Measurements from ENCODE around the gene FOXL3. TPM values are rescaled to one million over a fixed set of nuclear protein-coding genes. Genes with fewer than 3 reads are reported as not detected.
"Not testable (repeated sequence)": the region's sequence is repeated elsewhere in the genome, so short reads cannot be mapped to it uniquely, and the experiment has no call there.

The FOXL3 gene
- total RNA-seq = not detected in 2 replicates
- long read RNA-seq = 0 reads

DNA sequence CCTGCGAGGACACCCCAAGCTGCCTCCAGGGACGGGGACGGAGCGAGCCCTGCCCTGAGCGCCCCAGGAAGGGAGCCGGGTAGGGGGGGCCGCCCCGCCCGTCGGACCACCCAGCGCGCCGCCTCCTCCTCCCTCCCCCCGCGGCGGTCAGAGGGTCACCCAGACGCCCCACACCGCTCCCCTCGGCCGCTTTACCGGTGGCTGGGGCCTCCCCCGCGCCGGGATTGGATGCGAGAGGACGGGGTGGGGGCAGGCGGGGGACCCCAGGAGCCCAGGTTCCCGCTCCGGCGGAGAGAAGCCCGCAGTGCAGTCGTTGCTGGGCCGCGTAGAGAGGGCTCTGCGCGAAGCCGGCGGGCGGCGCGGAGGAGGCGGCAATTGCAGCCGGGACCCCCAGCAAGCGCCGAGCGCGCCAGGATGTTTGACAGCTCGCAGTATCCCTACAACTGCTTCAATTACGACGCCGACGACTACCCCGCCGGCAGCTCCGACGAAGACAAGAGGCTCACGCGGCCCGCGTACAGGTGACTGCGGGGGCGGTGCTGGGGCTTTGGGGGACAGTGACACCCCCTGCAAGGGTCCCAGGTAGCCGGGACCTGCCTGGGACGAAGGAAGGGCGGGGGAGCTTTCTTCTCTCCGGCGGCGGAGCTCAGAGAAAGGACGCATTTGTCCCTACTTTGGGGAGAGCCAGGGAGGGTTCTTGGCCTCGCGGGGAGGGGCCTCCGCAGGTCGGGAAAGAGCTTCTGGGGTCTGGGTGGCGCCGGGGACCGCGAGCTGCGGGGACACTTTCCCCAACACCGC is at the start of gene FOXL3:
Gene FOXL3, plus strand, starts transcription at position 415 of the 798 bp plus-strand sequence. Its CDS starts 0 bp downstream, at position 415.
- Mint-ChIP-seq H3K36me3 (ENCODE audit: insufficient read depth) (no peaks in the 10 kb centered on the region), H3K4me1 (ENCODE audit: low read depth) (peaks cover 5% of the 10 kb centered on the region), H3K27me3 (peaks cover 65% of the 10 kb centered on the region), H3K9me3 (ENCODE audit: low read depth) (no peaks in the 10 kb centered on the region), H3K27ac (no peak within 1 kb of the TSS), H3K4me3 (ENCODE audit: low read depth) (no peak within 1 kb of the TSS)
- TF ChIP-seq, protein P1, sequence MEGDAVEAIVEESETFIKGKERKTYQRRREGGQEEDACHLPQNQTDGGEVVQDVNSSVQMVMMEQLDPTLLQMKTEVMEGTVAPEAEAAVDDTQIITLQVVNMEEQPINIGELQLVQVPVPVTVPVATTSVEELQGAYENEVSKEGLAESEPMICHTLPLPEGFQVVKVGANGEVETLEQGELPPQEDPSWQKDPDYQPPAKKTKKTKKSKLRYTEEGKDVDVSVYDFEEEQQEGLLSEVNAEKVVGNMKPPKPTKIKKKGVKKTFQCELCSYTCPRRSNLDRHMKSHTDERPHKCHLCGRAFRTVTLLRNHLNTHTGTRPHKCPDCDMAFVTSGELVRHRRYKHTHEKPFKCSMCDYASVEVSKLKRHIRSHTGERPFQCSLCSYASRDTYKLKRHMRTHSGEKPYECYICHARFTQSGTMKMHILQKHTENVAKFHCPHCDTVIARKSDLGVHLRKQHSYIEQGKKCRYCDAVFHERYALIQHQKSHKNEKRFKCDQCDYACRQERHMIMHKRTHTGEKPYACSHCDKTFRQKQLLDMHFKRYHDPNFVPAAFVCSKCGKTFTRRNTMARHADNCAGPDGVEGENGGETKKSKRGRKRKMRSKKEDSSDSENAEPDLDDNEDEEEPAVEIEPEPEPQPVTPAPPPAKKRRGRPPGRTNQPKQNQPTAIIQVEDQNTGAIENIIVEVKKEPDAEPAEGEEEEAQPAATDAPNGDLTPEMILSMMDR (IDR thresholded peaks at IDR 0.05; ENCODE audit: unreplicated experiment) = no peak
- DNase-seq (ENCODE audit: low spot score, unreplicated experiment) = no peak

DNA sequence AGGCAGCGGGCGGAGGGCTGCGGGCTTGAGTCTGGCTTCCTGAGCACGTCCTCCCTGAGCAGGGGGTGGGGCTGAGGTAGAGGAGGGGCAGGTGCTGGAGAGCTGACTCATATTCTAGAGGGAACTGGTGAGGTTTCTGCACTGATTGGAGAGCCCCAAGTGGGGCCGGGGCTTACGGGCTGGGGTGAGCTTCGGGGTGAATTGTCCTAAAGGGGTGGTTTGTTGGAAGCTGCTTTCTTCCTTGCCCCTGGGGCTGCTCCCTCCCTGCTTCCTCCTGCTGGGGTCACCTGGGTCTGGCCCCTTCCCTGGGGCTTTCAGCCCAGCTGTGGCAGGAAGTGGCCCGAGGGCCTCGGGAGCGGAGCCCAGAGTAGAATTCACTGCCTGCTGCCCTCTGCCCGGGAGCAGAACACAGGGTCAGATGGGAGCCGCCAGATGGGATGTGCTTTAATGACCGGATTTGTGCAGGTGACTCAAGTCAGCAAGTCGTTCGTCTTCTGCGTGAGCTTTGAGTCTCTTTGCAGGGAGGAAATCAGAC is 49.0 kb upstream of the FOXL3 start:
- Mint-ChIP-seq H3K4me3 (ENCODE audit: low read depth) (no peak overlapping the region), H3K27me3 (no peaks in the 10 kb centered on the region), H3K4me1 (ENCODE audit: low read depth) (no peaks in the 10 kb centered on the region), H3K9me3 (ENCODE audit: low read depth) (no peaks in the 10 kb centered on the region), H3K27ac (peak overlapping the region; percentile 21), H3K36me3 (ENCODE audit: insufficient read depth) (peaks cover 2% of the 10 kb centered on the region)
- TF ChIP-seq, protein P1 (IDR thresholded peaks at IDR 0.05; ENCODE audit: unreplicated experiment) = no peak
- DNase-seq (ENCODE audit: low spot score, unreplicated experiment) = no peak

DNA sequence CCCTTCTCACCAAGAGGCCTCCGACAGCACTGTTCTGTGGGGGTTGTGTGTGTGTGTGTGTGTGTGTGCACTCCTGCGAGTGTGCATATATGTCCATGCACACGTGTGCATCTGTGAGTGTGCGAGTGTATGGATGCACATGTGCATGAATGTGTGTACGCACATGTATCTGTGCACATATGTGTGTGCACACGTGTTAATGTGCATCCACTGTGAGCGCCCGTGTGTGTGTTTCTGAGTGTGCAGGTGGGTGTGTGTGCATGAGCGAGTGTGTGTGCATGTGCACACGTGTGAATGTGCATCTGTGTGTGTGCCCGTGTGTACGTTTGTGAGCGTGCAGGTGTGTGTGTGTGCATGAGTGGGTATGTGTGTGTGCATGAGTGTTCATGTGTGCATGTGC is 48.5 kb upstream of the FOXL3 start:
- no peaks in the 10 kb centered on the region for H3K9me3 Mint-ChIP-seq (ENCODE audit: low read depth)
- no peak for DNase-seq (ENCODE audit: low spot score, unreplicated experiment)
- H3K36me3 Mint-ChIP-seq (ENCODE audit: insufficient read depth) = peaks cover 4% of the 10 kb centered on the region
- H3K4me3 Mint-ChIP-seq (ENCODE audit: low read depth) = no peak overlapping the region
- no peaks in the 10 kb centered on the region for H3K27me3 Mint-ChIP-seq
- no peaks in the 10 kb centered on the region for H3K4me1 Mint-ChIP-seq (ENCODE audit: low read depth)
- H3K27ac Mint-ChIP-seq = peak overlapping the region; percentile 21
- TF ChIP-seq, protein P1 (IDR thresholded peaks at IDR 0.05; ENCODE audit: unreplicated experiment) = no peak

DNA sequence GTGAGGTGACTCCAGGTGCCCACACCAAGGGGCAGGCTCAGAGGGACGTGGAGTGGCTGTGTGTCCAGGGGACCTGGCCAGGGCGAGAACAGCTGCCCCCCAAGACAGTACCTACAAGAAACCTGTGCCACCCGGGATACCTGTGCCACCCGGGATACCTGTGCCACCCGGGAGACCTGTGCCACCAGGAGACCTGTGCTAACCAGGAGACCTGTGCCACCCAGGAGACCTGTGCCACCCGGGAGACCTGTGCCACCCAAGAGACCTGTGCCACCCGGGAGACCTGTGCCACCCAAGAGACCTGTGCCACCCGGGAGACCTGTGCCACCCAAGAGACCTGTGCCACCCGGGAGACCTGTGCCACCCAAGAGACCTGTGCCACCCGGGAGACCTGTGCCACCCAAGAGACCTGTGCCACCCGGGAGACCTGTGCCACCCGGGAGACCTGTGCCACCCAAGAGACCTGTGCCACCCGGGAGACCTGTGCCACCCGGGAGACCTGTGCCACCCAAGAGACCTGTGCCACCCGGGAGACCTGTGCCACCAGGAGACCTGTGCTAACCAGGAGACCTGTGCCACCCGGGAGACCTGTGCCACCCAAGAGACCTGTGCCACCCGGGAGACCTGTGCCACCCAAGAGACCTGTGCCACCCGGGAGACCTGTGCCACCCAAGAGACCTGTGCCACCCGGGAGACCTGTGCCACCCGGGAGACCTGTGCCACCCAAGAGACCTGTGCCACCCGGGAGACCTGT is 47.0 kb upstream of the FOXL3 start:
- H3K36me3 Mint-ChIP-seq (ENCODE audit: insufficient read depth); H3K9me3 Mint-ChIP-seq (ENCODE audit: low read depth); DNase-seq (ENCODE audit: low spot score, unreplicated experiment); H3K27me3 Mint-ChIP-seq; H3K4me3 Mint-ChIP-seq (ENCODE audit: low read depth); H3K4me1 Mint-ChIP-seq (ENCODE audit: low read depth); H3K27ac Mint-ChIP-seq: not testable (repeated sequence)

DNA sequence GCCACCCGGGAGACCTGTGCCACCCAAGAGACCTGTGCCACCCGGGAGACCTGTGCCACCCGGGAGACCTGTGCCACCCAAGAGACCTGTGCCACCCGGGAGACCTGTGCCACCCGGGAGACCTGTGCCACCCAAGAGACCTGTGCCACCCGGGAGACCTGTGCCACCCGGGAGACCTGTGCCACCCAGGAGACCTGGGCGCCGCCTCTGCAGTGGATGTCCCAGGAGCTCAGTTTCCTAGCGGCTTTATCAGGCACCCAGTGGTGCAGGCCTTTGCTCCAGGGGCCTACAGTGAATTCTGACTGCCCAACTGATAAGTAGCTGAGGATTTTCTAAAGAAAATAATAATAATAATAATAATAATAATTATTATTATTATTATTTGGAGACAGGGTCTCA is 46.4 kb upstream of the FOXL3 start:
- DNase-seq (ENCODE audit: low spot score, unreplicated experiment); H3K36me3 Mint-ChIP-seq (ENCODE audit: insufficient read depth); H3K27ac Mint-ChIP-seq; H3K4me3 Mint-ChIP-seq (ENCODE audit: low read depth); H3K9me3 Mint-ChIP-seq (ENCODE audit: low read depth); H3K4me1 Mint-ChIP-seq (ENCODE audit: low read depth); H3K27me3 Mint-ChIP-seq: not testable (repeated sequence)

DNA sequence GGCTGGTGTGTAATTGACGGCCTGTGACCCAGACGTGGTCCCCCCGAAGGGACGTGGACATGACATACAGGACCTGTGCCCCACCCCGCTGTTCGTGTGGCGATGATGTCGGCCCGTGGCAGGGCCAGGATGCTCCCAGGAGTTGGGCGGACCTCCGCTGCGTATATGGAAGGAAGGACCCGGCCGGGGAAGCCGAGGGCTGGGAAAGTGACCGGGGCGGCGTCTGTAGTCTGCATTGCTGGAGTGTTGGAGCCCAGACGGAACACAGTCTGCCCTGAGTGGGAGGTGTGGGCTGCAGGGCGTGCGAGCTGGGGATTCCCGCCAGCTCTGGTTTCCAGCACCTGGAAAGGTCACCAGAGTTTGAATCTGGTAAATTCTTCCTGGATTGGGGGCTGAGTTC is 45.0 kb upstream of the FOXL3 start:
- TF ChIP-seq, protein P1 (IDR thresholded peaks at IDR 0.05; ENCODE audit: unreplicated experiment) = no peak
- H3K27ac Mint-ChIP-seq = peak overlapping the region; percentile 77
- DNase-seq (ENCODE audit: low spot score, unreplicated experiment) = no peak
- H3K27me3 Mint-ChIP-seq = no peaks in the 10 kb centered on the region
- no peaks in the 10 kb centered on the region for H3K9me3 Mint-ChIP-seq (ENCODE audit: low read depth)
- no peaks in the 10 kb centered on the region for H3K4me1 Mint-ChIP-seq (ENCODE audit: low read depth)
- peaks cover 8% of the 10 kb centered on the region for H3K36me3 Mint-ChIP-seq (ENCODE audit: insufficient read depth)
- no peak overlapping the region for H3K4me3 Mint-ChIP-seq (ENCODE audit: low read depth)

Measured in progenitor cell of endocrine pancreas (in vitro differentiated cells).